ENCODE results near the gene NUTM2E. TPM values are rescaled to one million over a fixed set of nuclear protein-coding genes. Genes with fewer than 3 reads are reported as not detected.
"Not testable (repeated sequence)": the region's sequence is repeated elsewhere in the genome, so short reads cannot be mapped to it uniquely, and the experiment has no call there.

The NUTM2E gene
- polyA plus RNA-seq, 4 donors: 0.24 to 0.64 (median 0.34) TPM; not detected in 1

GRCh38 chr10:79862269-79862668, 35.7 kb downstream of the NUTM2E start:
- DNase-seq (ENCODE audit: low read depth in 4 of 4, low spot score in 2 of 4): not testable (repeated sequence)

GRCh38 chr10:79862803-79863202, 36.3 kb downstream of the NUTM2E start:
- DNase-seq (ENCODE audit: low read depth in 4 of 4, low spot score in 2 of 4): not testable (repeated sequence)

GRCh38 chr10:79866903-79867551, 40.5 kb downstream of the NUTM2E start:
- DNase-seq (ENCODE audit: low read depth in 4 of 4, low spot score in 2 of 4): not testable (repeated sequence)

GRCh38 chr10:79868023-79868422, 41.5 kb downstream of the NUTM2E start:
- not testable (repeated sequence) for DNase-seq (ENCODE audit: low read depth in 4 of 4, low spot score in 2 of 4)

- DNase-seq (ENCODE audit: low read depth in 4 of 4, low spot score in 2 of 4): not testable (repeated sequence)
These were observed 43.0 kb downstream of the NUTM2E start for GRCh38 chr10:79869439-79870097.

GRCh38 chr10:79871729-79872128, 45.2 kb downstream of the NUTM2E start:
- not testable (repeated sequence) for DNase-seq (ENCODE audit: low read depth in 4 of 4, low spot score in 2 of 4)

Other genes with a start within 250 kb of the NUTM2E start
- gene SFTPA1, start 215.8 kb upstream of the NUTM2E start, polyA plus RNA-seq (ENCODE audit: insufficient read length in 4 of 4): not detected
- 1 to 10 TPM in 3 of 4 donors, under 1 TPM in 1; 0.49 to 4.2 (median 2.6) TPM for gene NUTM2B, start 123.5 kb upstream of the NUTM2E start, polyA plus RNA-seq (ENCODE audit: insufficient read length in 4 of 4)
- gene SFTPD, start 122.4 kb downstream of the NUTM2E start, polyA plus RNA-seq (ENCODE audit: insufficient read length in 4 of 4): 1 to 10 TPM in 3 of 4 donors, under 1 TPM in 1; 0.97 to 2.0 (median 1.3) TPM